Urinary bladder (tissue), 4 donors: ENCODE measurements around the gene TMEM165. TPM values are rescaled to one million over a fixed set of nuclear protein-coding genes. Genes with fewer than 3 reads are reported as not detected.

Source experiments
- DNase-seq: peaks from one replicate; pipeline ENCODE4 v3.0.0-alpha.2; 2015; ENCODE audit errors: extremely low spot score
- H3K27ac ChIP-seq: one replicate; pipeline ENCODE4 v1.5.1; 2013; ENCODE audit warnings: low read depth, mild to moderate bottlenecking, moderate library complexity
- H3K36me3 ChIP-seq: one replicate; pipeline ENCODE4 v1.6.1; 2013; ENCODE audit warnings: mild to moderate bottlenecking, moderate library complexity; ENCODE audit not compliant: insufficient read depth
- H3K4me1 ChIP-seq: one replicate; pipeline ENCODE4 v1.6.1; 2013; ENCODE audit warnings: mild to moderate bottlenecking, moderate library complexity; ENCODE audit not compliant: insufficient read depth
- H3K4me3 ChIP-seq: one replicate; pipeline ENCODE4 v1.5.1; 2013; ENCODE audit warnings: low read depth, low read length
- WGBS: extraction: QIAGEN DNeasy Blood & Tissue Kit; methylation state at CpG from one replicate; pipeline ENCODE4 v1.1.7; 2013; 5-methylcytosine and 5-hydroxymethylcytosine counted together
- polyA plus RNA-seq: library from polyadenylated mRNA; stranded (reverse); fragments of 200-250 nt; gene quantifications from one replicate; pipeline ENCODE4 v1.2.3, GENCODE V29; 2013
- total RNA-seq: library from RNA; depleted of rRNA; stranded (reverse); fragments of >200 nt; gene quantifications from one replicate; pipeline ENCODE4 v1.2.3, GENCODE V29; 2014
- donor health status: healthy with polysubstance abuse.
- donor health status: healthy.

TMEM165 gene
- total and polyA plus RNA-seq, 2 donors: 64.9 to 172 TPM

- WGBS: 93% methylated on average over 2 of the region's 2 CpGs
- Histone ChIP-seq H3K4me3 (no peak overlapping the region), H3K27ac (no peak overlapping the region), H3K4me1 (no peaks in the 10 kb centered on the region), H3K36me3 (no peaks in the 10 kb centered on the region)
- DNase-seq: no peak
These were observed 42.6 kb downstream of the TMEM165 start for GRCh38 chr4:55438314-55438713.

DNA sequence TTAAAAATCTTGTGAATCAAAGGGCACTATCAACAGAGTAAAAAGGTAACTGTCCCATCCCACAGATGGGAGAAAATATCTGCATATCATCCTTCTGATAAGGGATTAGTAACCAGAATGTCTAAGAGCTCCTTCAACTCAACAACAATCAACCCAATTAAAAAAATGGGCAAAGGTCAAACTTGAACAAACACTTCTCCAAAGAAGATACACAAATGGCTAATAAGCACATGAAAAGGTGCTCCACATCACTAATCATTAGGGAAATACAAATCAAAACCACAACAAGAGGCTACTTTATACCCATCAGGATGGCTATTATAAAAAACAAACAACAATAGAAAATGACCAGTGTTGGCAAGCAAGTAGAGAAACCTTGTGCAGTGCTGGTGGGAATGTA is 43.3 kb downstream of the TMEM165 start:
- DNase-seq: no peak
- no peaks in the 10 kb centered on the region for H3K36me3 ChIP-seq
- H3K27ac ChIP-seq: no peak overlapping the region
- no peak overlapping the region for H3K4me3 ChIP-seq
- H3K4me1 ChIP-seq: no peaks in the 10 kb centered on the region

GRCh38 chr4:55440786-55441185 is 45.0 kb downstream of the TMEM165 start:
- Histone ChIP-seq H3K36me3 (no peaks in the 10 kb centered on the region), H3K27ac (no peak overlapping the region), H3K4me1 (no peaks in the 10 kb centered on the region), H3K4me3 (no peak overlapping the region)
- WGBS: 96% methylated on average over 2 of the region's 2 CpGs
- no peak for DNase-seq

- Histone ChIP-seq H3K27ac (no peak overlapping the region), H3K36me3 (no peaks in the 10 kb centered on the region), H3K4me1 (no peaks in the 10 kb centered on the region), H3K4me3 (no peak overlapping the region)
- no peak for DNase-seq
- WGBS: 88% methylated on average over 1 of the region's 1 CpG
These were observed 46.8 kb downstream of the TMEM165 start for GRCh38 chr4:55442541-55442940.

- no peaks in the 10 kb centered on the region for H3K4me1 ChIP-seq
- WGBS: 31% methylated on average over 2 of the region's 2 CpGs
- no peak for DNase-seq
- peaks cover 2% of the 10 kb centered on the region for H3K36me3 ChIP-seq
- no peak overlapping the region for H3K27ac ChIP-seq
- H3K4me3 ChIP-seq: no peak overlapping the region
These were observed 49.1 kb downstream of the TMEM165 start for GRCh38 chr4:55444827-55445226.

DNA sequence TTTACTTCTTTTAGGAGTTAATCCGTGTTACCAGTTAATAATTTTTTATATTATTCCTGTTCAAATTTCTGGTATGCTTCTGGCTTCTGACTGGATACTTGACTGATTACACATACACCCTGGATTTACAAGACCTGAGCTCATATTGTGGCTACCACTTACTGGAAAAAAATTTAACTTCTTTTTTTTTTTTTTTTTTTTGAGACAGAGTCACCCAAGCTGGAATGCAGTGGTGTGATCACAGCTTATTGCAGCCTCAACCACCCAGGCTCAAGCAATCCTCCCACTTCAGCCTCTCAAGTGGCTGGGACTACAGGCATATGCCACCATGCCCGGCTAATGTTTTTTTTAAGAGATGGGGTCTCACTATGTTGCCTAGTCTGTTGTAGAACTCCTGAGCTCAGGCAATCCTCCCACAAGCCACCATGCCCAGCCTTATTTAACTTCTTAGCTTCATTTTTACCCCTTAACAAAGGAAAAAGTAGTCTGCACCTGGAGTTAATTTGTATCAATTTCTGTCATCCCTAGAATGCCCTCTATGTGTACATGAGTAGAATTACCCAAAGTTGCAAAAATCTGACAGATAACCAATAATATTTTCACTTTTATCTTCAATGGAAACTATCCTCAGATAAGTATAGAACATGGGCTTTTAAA is 50.3 kb downstream of the TMEM165 start:
- no peaks in the 10 kb centered on the region for H3K4me1 ChIP-seq
- H3K27ac ChIP-seq: no peak overlapping the region
- peaks cover 2% of the 10 kb centered on the region for H3K36me3 ChIP-seq
- no peak for DNase-seq
- H3K4me3 ChIP-seq: no peak overlapping the region
- WGBS: 95% methylated on average over 2 of the region's 2 CpGs

DNA sequence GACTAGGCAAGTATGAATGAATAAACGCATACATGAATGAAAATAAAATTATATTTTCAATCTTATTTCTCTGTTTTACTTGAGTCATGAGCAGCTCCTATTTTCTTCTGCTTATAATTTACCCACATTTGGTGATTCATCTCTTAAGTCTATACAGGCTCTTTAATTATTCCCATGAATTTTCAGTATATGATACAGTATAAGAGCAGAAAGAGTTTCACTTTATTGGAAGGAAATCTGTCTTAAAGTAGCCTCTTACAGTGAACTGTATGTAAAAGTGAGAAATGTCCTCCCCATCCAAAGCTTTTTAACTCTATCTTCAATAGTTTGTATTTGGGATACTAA is 50.8 kb downstream of the TMEM165 start:
- 94% methylated on average over 1 of the region's 1 CpG for WGBS
- Histone ChIP-seq H3K4me3 (no peak overlapping the region), H3K4me1 (no peaks in the 10 kb centered on the region), H3K36me3 (peaks cover 2% of the 10 kb centered on the region), H3K27ac (no peak overlapping the region)
- no peak for DNase-seq

- 94% methylated on average over 9 of the region's 9 CpGs for WGBS
- no peaks in the 10 kb centered on the region for H3K4me1 ChIP-seq
- H3K36me3 ChIP-seq: peaks cover 2% of the 10 kb centered on the region
- no peak overlapping the region for H3K4me3 ChIP-seq
- H3K27ac ChIP-seq: no peak overlapping the region
- DNase-seq: no peak
These were observed 51.5 kb downstream of the TMEM165 start for GRCh38 chr4:55447108-55447708.

GRCh38 chr4:55447831-55448230 is 52.1 kb downstream of the TMEM165 start:
- Histone ChIP-seq H3K36me3 (peaks cover 2% of the 10 kb centered on the region), H3K4me3 (no peak overlapping the region), H3K27ac (no peak overlapping the region), H3K4me1 (no peaks in the 10 kb centered on the region)
- WGBS: 57% methylated on average over 1 of the region's 1 CpG
- DNase-seq: peak; percentile 45

- 83% methylated on average over 8 of the region's 8 CpGs for WGBS
- Histone ChIP-seq H3K4me1 (no peaks in the 10 kb centered on the region), H3K36me3 (peaks cover 2% of the 10 kb centered on the region), H3K4me3 (no peak overlapping the region), H3K27ac (no peak overlapping the region)
- no peak for DNase-seq
These were observed 54.8 kb downstream of the TMEM165 start for GRCh38 chr4:55450566-55450965.

- Histone ChIP-seq H3K36me3 (no peaks in the 10 kb centered on the region), H3K4me3 (no peak overlapping the region), H3K4me1 (no peaks in the 10 kb centered on the region), H3K27ac (no peak overlapping the region)
- no peak for DNase-seq
- WGBS: 48% methylated on average over 5 of the region's 5 CpGs
These were observed 62.4 kb downstream of the TMEM165 start for GRCh38 chr4:55458164-55458563.

- Histone ChIP-seq H3K4me3 (no peak overlapping the region), H3K27ac (no peak overlapping the region), H3K36me3 (no peaks in the 10 kb centered on the region), H3K4me1 (no peaks in the 10 kb centered on the region)
- 76% methylated on average over 2 of the region's 2 CpGs for WGBS
- DNase-seq: no peak
These were observed 62.9 kb downstream of the TMEM165 start for GRCh38 chr4:55458611-55459010.

GRCh38 chr4:55466001-55466400 is 70.2 kb downstream of the TMEM165 start:
- H3K4me3 ChIP-seq: no peak overlapping the region
- H3K4me1 ChIP-seq: no peaks in the 10 kb centered on the region
- no peak for DNase-seq
- 94% methylated on average over 3 of the region's 3 CpGs for WGBS
- no peak overlapping the region for H3K27ac ChIP-seq
- H3K36me3 ChIP-seq: no peaks in the 10 kb centered on the region

GRCh38 chr4:55468724-55469123 is 73.0 kb downstream of the TMEM165 start:
- Histone ChIP-seq H3K4me1 (no peaks in the 10 kb centered on the region), H3K27ac (no peak overlapping the region), H3K4me3 (no peak overlapping the region), H3K36me3 (no peaks in the 10 kb centered on the region)
- DNase-seq: no peak
- WGBS: 78% methylated on average over 2 of the region's 2 CpGs

GRCh38 chr4:55469979-55470378 is 74.2 kb downstream of the TMEM165 start:
- no peak overlapping the region for H3K4me3 ChIP-seq
- DNase-seq: no peak
- H3K4me1 ChIP-seq: no peaks in the 10 kb centered on the region
- no peak overlapping the region for H3K27ac ChIP-seq
- H3K36me3 ChIP-seq: peaks cover 3% of the 10 kb centered on the region
- 99% methylated on average over 1 of the region's 1 CpG for WGBS
